NOMO-1 (cell line): Measurements from ENCODE around the gene KRTAP2-1.
"Not testable (repeated sequence)": the region's sequence is repeated elsewhere in the genome, so short reads cannot be mapped to it uniquely, and the experiment has no call there.

ENCODE experiments used
- DNase-seq, 2 experiments: peaks; one replicate each; lab custom pipeline; 2025; ENCODE audit not compliant: unreplicated experiment in 2 of 2; lab: John Stamatoyannopoulos, UW

Gene KRTAP2-1

DNA sequence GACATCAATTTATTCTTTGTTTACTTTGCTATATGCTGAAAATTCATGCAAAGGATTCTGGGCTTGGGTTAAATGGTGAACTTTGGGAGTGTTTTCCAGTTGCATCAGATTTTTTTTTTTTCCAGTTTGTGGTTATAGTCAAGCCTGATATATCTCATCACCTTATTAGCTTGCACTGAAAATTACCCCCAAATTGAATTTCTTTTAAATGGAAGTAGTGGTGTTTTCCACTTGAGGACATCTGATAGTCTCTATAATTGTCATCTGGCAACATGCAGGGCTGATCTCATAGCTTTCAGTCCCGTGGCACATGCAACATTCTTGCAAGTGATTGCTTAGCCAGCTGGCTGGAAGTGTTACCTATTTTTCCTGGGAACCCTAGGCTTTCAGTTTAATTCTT is 33.5 kb downstream of the KRTAP2-1 start:
- no peak for DNase-seq

DNA sequence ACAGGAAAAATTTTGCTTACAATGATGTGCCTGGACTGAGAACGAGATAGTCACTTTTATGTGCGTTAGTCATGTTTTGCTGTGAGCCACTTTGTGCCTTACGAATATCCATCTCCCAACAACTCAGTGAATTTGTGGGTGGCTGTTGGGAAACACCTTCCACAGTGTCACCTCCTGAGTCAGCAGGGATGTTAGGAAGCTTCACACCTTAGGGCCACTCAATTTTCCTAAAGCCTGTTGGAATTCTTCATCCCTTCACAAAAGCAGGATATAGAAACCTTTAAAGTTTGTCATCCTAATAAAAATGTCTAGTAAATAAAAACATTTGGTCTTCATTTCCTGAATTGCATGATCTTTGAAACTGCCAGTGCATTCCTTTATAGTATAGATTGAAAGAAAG is 33.9 kb downstream of the KRTAP2-1 start:
- no peak for DNase-seq

DNA sequence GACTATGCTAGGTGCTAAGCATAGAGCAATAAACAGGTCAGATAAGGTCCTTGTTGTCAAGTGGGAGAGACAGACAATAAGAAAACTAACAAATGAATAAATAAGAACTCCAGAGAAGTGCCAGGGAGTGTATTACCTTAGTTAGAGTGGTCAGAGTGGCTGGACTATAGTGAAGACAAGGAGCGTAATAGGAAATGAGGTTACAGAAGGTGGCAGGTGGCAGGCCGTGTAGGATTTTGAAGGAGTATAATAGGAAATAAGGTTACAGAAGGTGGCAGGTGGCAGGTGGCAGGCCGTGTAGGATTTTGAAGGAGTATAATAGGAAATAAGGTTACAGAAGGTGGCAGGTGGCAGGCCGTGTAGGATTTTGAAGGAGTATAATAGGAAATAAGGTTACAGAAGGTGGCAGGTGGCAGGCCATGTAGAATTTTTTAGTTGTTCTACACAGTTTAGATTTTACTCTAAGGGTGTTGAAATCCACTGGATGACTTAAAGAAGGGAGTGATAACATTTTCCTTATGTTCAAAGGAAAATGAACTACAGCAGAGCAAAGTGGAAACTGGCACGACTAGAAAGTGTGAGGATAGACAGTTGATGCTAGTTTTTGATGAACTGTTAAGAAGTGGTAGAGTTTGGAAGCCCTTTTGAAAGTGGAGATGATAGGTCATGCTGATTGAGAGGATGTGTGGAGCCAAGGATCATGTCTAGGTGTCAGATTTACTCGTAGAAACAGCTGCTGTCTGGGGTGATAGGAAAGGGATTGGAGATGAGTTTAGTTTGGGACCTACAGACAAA is 34.6 kb downstream of the KRTAP2-1 start:
- DNase-seq = no peak

DNA sequence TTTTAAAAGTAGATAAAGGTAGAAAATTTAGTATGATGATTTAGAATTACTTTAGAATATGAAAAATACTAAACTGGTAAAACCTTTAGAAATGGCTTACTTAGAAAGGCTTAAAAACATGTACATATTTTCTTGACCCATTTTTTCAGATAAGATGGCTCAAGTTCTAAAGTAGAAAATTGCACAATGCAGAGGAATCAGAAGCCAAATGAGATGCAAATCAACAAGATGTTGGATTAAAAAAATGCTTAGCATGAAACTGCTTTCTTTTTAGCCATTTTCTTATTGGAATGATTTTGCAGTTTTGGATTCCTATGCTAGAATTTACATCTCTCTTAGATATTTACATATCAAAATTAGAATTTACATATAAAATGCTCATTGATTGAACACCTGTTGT is 36.7 kb downstream of the KRTAP2-1 start:
- DNase-seq = no peak

DNA sequence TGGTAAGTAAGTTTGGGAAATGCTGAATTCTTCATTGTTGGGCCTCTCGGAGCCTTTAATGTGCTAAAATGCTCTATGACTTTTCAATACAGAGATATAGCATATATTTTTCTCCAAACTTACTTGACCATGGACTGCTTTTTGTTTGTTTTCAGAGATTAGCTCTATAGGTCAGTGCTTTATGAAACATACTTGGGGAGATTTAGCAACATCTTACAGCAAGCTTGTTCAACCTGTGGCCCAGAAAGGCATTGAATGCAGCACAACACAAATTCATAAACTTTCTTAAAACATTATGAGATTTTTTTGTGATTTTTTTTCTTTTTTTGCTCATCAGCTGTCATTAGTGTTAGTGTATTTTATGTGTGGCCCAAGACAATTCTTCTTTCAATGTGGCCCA is 37.2 kb downstream of the KRTAP2-1 start:
- DNase-seq = no peak

DNA sequence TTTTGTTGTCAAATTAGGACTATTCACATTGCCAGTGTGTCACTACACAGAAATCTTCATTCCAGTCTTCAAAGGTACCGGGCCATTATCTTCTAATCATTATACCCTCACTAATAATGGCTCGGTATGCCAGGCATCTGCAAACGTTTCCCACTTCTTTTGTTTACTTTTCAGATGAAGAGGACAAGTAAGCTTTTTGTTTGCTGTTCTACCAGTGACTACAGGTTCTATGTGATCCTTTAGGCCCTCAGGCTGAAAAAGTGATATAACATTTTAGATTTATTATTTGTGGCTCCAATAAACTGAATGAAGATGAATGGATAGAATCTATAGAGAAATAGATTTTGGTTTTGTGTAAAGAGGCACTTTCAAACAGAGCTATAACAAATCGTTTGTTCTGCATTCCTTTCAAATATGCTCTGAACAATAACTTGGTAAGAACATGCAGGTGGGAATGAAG is 37.8 kb downstream of the KRTAP2-1 start:
- DNase-seq = no peak

DNA sequence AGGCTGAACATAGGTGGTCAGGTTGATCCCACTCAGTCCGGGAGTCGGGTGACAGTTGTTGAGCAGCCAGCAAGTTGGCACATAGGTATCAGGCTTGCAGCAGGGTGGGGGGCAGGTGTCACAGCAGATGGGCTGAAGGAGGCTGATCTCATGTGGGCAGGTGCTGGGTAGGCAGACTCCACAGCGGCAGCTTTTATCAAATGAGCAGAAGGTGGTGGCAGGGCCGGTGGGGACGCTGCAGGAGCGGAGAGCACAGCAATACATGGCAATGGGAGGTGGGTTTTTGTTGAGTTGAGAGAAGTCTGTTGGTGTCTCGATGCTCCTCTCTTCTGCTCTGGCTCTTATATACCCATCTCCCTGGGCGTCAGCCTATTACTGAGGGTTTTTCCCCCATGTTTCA is 38.3 kb downstream of the KRTAP2-1 start, which contains the start of gene KRTAP3-1:
TSS of gene KRTAP3-1 (minus strand) at position 318 of the 400 bp plus-strand sequence. CDS start at position 264, 54 bp downstream.
- no peak for DNase-seq

DNA sequence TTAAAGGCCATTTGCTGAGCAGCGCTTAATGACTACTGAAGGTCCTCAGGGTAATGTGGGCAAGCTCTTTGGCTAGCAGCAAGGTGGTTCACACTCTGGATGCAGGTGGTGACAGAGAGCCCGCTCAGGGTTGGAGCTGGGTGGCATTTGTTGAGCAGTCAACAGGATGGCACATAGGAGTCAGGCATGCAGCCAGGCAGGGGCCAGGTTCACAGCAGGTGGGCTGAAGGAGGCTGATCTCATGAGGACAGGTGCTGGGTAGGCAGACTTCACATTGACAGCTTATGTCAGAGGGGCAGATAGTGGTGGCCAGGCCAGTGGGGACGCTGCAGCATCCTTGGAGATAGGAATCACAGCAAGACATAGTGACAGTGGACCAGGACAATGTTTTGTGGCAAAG is 42.7 kb downstream of the KRTAP2-1 start:
- DNase-seq = no peak

DNA sequence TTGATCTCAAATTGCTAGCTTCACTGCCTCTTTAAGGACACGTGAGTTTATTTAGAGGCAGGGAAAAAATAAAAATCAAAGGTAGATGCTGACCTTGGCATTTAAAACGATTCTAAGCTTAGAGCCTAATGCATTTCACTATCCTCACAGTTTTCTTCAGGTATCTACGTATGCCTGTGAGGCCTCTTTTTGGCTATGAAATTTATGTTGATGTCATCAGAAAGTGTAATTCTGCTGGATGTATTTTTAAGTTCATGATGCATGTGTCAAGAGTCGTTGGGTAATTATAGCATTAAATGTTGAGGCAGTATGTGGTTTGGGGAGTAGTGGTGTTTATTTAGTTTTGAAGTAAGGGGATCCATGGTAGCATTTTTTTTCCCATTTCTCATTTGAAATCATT is 43.2 kb downstream of the KRTAP2-1 start:
- no peak for DNase-seq

DNA sequence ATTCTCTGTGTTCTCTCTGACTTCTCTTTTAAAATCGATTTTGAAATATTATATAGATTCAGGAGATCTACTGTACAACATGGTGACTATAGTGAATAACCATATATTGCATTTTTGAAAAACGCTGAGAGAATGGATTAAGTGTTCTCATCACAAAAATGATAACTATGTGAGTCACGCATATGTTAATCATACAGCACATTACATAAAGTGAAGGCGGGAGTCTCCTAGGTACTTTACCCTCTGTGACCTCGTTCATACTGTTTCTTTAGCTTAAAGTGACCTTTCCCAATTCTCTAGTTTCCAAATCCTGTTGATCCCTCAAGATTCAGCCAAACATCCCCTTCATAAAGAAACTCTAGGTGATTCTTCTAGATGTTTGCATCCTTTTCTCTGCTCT is 44.3 kb downstream of the KRTAP2-1 start:
- no peak for DNase-seq

DNA sequence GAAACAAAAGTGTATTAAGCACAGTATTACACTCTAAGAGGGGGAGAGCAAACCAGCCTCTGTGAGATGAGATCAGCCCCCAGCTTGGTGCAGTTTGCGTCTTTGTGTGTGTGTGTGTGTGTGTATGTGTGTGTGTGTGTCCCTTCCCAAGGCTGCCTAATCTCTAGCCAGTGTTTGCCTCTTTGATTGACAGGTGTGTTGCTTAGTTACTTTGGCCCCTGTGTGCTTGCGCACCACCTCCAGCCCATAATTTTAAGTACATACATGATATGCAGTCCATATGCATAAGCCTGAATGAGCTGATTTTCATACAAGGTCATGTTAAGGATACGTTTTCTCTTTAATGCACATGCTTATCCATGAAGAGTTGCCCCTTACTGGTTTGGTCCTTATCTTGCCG is 45.3 kb downstream of the KRTAP2-1 start:
- DNase-seq = no peak

DNA sequence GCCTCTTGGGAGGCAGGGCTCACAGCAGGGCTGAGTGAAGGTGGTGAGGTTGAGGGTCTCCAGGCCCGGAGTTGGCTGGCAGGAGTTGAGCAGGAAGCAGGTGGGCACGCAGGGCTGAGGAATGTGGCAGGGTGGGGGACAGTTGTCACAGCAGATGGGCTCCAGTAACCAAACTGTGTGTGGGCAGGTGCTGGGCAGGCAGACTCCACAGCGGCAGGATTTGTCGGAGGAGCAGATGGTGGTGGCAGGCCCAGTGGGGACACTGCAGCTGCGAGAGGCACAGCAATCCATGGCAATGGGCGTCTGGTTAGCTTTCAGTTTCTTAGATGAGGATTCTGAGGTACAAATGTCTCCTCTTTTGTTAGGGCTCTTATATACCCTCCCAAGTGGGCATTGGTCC is 47.6 kb downstream of the KRTAP2-1 start, which contains the start of gene KRTAP3-2:
TSS of gene KRTAP3-2 (minus strand) at position 344 of the 400 bp plus-strand sequence. CDS start at position 291, 53 bp downstream.
- not testable (repeated sequence) for DNase-seq

DNA sequence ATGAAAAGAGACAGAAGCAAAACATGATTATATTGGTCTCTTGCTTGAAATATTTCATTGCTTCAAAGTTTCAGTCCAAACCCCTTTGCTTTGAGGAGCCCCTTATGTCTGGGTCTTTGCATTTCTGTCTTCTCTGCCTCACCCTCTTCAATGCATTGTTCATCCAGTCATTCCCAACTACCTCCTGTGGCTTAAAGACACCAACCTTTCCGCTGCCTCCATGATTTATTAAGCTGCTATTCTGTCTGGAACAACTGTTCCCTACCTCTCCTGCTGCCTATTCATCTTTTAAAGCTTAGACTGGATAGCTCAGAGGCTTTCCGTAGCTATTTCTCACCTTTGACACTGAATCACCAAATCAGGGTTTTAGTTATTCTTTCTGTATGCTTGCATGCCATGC is 49.8 kb downstream of the KRTAP2-1 start:
- DNase-seq = no peak

DNA sequence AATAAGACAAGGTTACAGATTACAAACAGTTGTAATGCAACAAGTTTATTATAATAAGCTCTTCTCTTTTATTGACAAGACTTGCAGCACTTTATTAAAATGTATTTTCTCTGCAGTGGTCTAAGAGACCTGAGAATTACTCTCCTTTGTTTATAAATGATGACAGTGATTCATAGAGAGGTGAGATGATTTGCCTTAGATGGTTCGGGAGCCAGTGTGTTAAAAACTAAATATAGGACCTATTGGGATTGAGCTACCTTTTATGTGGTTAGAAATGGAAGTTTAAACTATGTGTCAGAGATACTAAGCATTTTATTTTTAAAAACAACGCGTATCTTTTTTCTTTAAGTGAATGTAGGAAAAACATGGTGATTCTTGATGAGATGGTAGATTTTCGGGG is 50.3 kb downstream of the KRTAP2-1 start:
- DNase-seq = no peak
